ENCODE data around the gene PHKB. TPM values are rescaled to one million over a fixed set of nuclear protein-coding genes. Genes with fewer than 3 reads are reported as not detected.

Gene PHKB
- total RNA-seq, 4 donors from 2014 or later = 62.0 to 164 (median 111) TPM

DNA sequence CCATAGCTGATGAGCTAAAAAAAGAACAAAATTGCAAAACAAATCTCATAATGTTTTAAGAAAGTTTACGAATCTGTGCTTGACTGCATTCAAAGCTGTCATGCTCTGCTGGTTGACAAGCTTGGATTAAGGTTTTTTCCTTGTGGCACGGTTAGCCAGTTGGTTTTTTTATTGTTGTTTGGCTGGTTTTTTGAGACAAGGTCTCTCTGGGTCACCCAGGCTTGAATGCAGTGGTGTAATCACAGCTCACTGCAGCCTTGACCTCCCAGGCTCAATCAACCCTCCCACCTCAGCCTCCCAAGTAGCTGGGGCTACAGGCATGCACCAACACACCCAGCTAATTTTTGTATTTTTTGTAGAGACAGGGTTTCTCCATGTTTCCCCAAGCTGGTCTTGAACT lies 45.7 kb downstream of the PHKB start:
- no peak for DNase-seq
- no peaks in the 10 kb centered on the region for H3K36me3 ChIP-seq
- no peaks in the 10 kb centered on the region for H3K9me3 ChIP-seq
- no peaks in the 10 kb centered on the region for H3K27me3 ChIP-seq
- TF ChIP-seq, protein P1, sequence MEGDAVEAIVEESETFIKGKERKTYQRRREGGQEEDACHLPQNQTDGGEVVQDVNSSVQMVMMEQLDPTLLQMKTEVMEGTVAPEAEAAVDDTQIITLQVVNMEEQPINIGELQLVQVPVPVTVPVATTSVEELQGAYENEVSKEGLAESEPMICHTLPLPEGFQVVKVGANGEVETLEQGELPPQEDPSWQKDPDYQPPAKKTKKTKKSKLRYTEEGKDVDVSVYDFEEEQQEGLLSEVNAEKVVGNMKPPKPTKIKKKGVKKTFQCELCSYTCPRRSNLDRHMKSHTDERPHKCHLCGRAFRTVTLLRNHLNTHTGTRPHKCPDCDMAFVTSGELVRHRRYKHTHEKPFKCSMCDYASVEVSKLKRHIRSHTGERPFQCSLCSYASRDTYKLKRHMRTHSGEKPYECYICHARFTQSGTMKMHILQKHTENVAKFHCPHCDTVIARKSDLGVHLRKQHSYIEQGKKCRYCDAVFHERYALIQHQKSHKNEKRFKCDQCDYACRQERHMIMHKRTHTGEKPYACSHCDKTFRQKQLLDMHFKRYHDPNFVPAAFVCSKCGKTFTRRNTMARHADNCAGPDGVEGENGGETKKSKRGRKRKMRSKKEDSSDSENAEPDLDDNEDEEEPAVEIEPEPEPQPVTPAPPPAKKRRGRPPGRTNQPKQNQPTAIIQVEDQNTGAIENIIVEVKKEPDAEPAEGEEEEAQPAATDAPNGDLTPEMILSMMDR (IDR thresholded peaks at IDR 0.05) = no peak
- no peak for TF ChIP-seq POLR2A (IDR thresholded peaks at IDR 0.05)
- H3K4me3 ChIP-seq = no peak overlapping the region
- intact Hi-C loops (cut with DNase I; ENCODE audit: low total_unique reads) = no loop called here
- H3K4me1 ChIP-seq = no peaks in the 10 kb centered on the region
- no peak overlapping the region for H3K27ac ChIP-seq

DNA sequence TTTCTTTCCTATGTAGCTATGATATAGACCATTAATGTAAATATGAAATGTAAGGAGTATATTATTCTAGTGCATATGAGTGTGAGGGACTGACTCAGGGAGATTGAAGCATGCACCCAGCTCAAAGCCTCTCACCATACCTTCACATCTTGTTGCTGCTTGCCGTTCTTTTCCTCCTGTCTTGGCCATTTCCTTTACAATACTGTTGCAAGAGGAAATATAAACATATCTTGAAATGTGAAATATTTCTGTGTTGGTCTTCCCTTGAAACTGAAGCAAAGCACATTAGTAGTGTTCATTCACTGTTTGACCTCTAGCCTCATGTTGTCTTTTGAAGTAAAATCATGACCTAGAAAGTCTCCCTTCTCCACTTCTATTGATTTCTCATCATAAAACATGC lies 46.6 kb downstream of the PHKB start:
- no peaks in the 10 kb centered on the region for H3K27me3 ChIP-seq
- H3K4me1 ChIP-seq = no peaks in the 10 kb centered on the region
- intact Hi-C loops (cut with DNase I; ENCODE audit: low total_unique reads) = no loop called here
- TF ChIP-seq POLR2A (IDR thresholded peaks at IDR 0.05) = no peak
- TF ChIP-seq, protein P1 (IDR thresholded peaks at IDR 0.05) = no peak
- no peak overlapping the region for H3K27ac ChIP-seq
- no peak for DNase-seq
- H3K9me3 ChIP-seq = no peaks in the 10 kb centered on the region
- no peak overlapping the region for H3K4me3 ChIP-seq
- H3K36me3 ChIP-seq = no peaks in the 10 kb centered on the region

DNA sequence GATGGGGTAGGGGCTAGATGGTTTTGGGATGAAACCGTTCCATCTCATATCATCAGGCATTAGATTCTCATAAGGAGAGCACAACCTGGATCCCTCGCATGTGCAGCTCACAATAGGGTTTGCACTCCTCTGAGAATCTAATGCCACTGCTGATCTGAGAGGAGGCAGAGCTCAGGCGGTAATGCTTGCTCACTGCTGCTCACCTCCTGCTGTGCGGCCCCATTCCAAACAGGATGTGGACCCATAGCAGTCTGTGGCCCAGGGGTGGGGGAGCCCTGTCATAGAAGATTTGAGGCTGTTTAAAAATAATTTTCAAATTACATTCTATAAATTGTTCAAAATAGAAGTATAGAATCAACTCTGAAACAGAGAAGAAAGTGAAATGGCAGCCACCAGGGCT lies 50.8 kb downstream of the PHKB start:
- H3K4me3 ChIP-seq = no peak overlapping the region
- intact Hi-C loops (cut with DNase I; ENCODE audit: low total_unique reads) = no loop called here
- no peak for DNase-seq
- H3K27me3 ChIP-seq = no peaks in the 10 kb centered on the region
- no peaks in the 10 kb centered on the region for H3K4me1 ChIP-seq
- H3K27ac ChIP-seq = no peak overlapping the region
- no peaks in the 10 kb centered on the region for H3K36me3 ChIP-seq
- no peaks in the 10 kb centered on the region for H3K9me3 ChIP-seq
- TF ChIP-seq POLR2A (IDR thresholded peaks at IDR 0.05) = no peak
- TF ChIP-seq, protein P1 (IDR thresholded peaks at IDR 0.05) = no peak

DNA sequence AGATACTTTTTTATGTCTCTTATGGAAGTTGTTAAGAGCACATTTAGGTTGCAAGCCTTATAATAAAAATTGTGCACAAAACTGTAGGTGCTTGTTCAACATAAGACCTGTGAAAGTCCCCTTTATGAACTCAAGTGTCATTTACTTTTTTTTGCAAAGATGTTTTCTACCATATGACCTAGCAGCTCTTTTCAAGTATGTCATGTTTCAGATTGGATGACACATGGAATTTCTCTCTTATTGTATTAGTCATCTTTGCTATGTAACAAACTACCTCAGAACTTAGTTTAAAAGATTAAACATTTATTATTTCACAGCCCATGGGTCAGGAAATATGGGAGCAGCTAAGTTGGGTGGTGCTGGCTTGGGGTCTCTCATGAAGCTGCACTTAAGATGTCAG lies 57.9 kb downstream of the PHKB start:
- no peak overlapping the region for H3K4me3 ChIP-seq
- DNase-seq = no peak
- H3K27ac ChIP-seq = no peak overlapping the region
- TF ChIP-seq POLR2A (IDR thresholded peaks at IDR 0.05) = no peak
- TF ChIP-seq, protein P1 (IDR thresholded peaks at IDR 0.05) = no peak
- H3K36me3 ChIP-seq = no peaks in the 10 kb centered on the region
- H3K9me3 ChIP-seq = peaks cover 0 to 5% of the 10 kb centered on the region in 2 donors
- intact Hi-C loops (cut with DNase I; ENCODE audit: low total_unique reads) = no loop called here
- H3K4me1 ChIP-seq = no peaks in the 10 kb centered on the region
- no peaks in the 10 kb centered on the region for H3K27me3 ChIP-seq

DNA sequence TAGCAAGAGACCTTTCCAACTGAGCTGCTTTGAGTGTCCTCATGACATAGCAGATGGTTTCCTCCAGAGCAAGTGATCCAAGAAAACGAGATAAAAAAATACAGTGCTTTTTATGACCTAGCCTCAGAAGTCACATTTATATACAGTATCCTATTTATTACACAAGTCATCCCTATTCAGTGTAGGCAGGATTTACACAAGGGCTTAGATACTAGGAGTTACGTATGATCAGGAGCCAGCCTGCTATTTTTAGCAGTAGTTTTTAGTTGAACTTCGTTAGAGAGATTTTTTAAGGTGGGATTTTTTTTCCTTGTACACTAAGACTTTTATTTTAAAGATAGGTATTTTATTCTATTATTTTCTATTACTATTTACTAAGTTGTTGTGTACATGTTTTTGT lies 58.4 kb downstream of the PHKB start:
- DNase-seq = no peak
- intact Hi-C loops (cut with DNase I; ENCODE audit: low total_unique reads) = no loop called here
- Histone ChIP-seq H3K27me3 (no peaks in the 10 kb centered on the region), H3K27ac (no peak overlapping the region), H3K9me3 (peaks cover 0 to 5% of the 10 kb centered on the region in 2 donors), H3K4me1 (no peaks in the 10 kb centered on the region), H3K36me3 (no peaks in the 10 kb centered on the region), H3K4me3 (no peak overlapping the region)
- TF ChIP-seq, protein P1 (IDR thresholded peaks at IDR 0.05) = no peak
- no peak for TF ChIP-seq POLR2A (IDR thresholded peaks at IDR 0.05)

All from uterus (tissue), 4 donors.